AG09319 (cell line): Measurements from ENCODE around the gene SVIL.
A peak's percentile ranks its signal among the peaks of the same experiment; 100 is the strongest.

Experiments
- DNase-seq: peaks from one replicate; pipeline ENCODE4 v3.0.0-alpha.2; 2010; ENCODE audit warnings: low read depth; ENCODE audit errors: extremely low read depth
- TF ChIP-seq, protein P1 (sequence below): IDR thresholded peaks from 2 replicates; pipeline ENCODE4 v1.5.1; 2011; ENCODE audit warnings: low read depth, mild to moderate bottlenecking, inconsistent platforms, low read length, moderate library complexity

Gene SVIL

DNA sequence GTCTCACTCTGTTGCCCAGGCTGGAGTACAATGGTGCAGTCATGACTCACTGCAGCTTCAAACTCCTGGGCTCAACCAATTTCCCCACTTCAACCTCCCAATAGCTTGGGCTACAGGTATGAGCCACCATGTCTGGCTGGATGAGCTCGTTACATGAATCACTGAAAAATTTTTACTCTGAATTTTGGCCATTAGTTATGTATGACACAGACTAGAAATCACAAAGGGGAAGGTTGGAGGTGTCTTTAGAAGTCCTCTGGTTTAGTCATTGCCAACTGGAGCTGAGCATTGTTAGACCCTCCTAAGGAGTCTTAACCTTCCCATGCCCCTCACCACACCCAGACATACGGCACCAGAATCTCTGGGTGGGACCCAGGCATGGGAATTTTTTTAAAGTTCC lies 34.7 kb downstream of the SVIL start:
- no peak for DNase-seq

DNA sequence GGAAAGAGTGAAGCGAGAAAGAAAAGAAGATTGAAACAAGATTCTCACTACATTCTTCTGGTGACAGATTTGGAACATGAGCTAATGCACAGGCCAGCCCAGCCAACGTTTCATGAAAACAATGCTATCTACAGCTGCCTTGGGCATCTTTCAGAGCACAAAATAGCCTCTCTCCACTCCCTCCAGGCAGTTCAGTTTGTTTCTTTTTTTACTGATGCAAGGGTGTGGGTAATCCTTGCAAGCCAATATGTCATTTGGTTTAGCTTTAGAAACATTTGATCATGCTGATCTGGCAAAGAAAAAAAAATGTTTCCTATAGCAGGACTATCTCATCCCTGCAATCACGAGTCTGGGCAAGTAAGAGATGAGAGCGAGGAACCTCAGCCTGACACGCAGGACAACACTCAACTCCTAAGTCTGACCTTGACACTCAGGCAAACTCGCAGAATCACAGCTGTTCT lies 35.9 kb downstream of the SVIL start:
- peak; percentile 83 for DNase-seq
- TF ChIP-seq, protein P1, sequence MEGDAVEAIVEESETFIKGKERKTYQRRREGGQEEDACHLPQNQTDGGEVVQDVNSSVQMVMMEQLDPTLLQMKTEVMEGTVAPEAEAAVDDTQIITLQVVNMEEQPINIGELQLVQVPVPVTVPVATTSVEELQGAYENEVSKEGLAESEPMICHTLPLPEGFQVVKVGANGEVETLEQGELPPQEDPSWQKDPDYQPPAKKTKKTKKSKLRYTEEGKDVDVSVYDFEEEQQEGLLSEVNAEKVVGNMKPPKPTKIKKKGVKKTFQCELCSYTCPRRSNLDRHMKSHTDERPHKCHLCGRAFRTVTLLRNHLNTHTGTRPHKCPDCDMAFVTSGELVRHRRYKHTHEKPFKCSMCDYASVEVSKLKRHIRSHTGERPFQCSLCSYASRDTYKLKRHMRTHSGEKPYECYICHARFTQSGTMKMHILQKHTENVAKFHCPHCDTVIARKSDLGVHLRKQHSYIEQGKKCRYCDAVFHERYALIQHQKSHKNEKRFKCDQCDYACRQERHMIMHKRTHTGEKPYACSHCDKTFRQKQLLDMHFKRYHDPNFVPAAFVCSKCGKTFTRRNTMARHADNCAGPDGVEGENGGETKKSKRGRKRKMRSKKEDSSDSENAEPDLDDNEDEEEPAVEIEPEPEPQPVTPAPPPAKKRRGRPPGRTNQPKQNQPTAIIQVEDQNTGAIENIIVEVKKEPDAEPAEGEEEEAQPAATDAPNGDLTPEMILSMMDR, result no peak

More for the DNA sequence above, 34.7 kb downstream of the SVIL start:
- TF ChIP-seq, protein P1, result no peak

DNA sequence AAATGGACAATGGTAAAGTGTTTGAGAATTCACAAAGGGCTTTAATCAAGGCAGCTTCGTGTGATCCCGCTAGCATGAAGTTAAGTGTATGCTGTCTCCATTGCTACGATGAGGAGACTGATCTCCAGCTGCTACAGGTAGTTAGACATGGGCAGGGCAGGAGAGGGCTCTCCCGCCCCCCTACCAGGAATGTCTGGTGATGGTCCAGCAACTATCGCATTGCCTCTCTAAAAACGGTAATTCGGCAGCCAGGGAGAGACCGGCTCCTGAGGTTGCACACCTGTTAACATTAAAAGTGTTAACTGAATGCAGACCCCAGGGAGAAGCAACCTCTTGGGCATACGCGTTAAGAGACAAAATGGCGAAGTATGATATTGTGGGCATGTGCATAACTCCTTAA lies 37.9 kb downstream of the SVIL start:
- TF ChIP-seq, protein P1, result no peak
- DNase-seq, result no peak

DNA sequence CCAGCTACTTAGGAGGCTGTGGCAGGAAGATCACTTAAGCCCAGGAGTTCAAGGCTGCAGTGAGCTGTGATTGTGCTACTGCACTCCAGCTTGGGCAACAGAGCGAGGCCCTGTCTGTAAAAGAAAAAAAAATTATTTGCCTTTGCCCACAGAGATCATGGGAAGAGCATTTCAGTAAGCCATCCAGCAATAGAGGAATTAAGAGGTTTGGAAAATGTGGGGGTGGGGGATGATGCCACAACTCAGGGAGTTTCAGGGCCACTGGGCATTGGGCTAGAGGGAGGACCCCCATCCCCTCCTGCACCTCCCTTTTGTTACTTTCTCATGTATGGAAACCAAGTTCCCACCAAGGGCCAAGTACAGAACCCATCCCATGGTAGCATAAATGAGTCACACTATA lies 38.4 kb downstream of the SVIL start:
- TF ChIP-seq, protein P1, result no peak
- DNase-seq, result no peak

DNA sequence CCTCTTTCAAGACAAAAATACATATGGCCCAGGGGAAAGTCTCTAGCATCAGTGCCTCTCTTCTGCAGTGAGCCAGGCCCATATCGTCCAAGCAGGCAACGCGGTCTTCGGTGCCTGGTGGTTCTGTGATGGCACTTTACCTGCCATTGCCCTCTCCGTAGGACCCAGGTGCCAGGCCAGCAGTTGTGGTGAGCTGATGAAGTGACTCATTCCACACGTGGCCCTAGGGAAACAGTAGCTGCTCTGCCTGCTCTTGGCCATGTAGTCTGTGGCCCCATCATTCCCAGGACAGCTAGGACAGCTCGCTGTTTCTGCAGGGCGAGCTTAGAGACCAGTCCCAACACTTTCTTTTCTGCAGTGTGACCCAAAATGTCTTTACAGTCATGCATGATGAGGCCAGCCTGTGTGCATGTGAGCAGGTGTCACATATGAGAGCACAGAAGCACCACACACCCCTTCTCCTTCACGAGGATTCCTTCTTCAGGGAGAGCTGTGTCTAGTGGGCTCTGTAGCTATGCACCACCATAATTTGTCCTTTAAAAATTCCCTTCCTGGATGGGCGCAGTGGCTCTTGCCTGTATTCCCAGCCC lies 39.0 kb downstream of the SVIL start:
- no peak for DNase-seq
- TF ChIP-seq, protein P1, result no peak

DNA sequence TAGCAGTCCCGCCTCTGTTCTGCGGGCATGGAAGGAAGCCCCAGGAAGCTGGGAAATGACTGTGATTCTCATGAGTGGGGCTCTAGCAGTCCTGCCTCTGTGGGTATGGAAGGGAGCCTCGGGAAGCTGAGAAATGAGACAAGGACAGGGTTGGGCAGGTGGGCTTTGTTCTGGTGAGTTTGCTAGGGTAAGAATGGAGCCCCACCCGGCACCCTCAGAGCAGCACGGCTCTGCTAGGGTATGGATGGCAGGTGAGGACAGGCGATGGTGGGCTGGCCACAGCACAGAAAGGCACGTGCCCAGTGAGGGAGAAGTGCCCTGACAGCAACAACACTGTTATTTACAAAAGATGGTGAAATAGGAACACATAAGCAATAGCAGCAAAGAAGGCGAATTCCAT lies 39.6 kb downstream of the SVIL start:
- TF ChIP-seq, protein P1, result no peak
- no peak for DNase-seq

DNA sequence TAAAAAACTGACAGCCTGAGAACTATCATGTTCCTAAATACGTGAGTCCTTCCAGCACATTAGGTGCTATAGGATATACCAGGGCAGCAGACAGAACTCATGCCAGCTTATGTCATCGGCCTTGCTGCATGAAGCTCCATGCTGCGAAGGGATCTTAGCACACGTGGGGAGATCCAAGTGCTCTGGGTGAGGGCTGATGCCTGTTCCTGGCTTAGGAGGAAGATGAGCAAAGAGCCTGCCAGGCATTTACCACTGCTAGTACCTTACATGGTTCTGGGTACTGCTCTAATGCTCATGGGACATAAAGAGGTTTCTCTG lies 43.2 kb downstream of the SVIL start:
- no peak for DNase-seq
- TF ChIP-seq, protein P1, result no peak
